ENCODE measurements around the gene MBD3L1. TPM values are rescaled to one million over a fixed set of nuclear protein-coding genes. Genes with fewer than 3 reads are reported as not detected.

MBD3L1 gene
- total and polyA plus RNA-seq, 2 of the 4 experiments (the other 2 are of a cell fraction): not detected

DNA sequence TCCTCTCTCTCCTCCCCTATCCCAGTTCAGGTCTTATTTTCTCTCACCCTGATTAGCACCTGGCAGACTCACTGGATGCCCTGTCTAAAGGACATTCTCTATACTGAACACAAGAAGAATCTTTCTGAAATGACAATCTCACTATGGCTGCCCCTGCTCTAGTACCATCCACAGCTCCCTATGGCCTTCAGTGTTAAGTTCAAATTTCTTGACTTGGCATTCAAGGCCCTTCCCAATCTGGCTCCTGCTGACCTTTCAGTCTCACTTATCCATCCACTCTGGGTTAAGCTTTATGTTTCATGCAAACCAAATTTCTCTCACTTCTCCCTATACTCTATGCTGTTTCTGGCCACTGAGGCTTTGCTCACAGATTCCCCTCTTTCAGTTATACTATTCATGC lies 34.2 kb downstream of the MBD3L1 start:
- H3K9me1 ChIP-seq (ENCODE audit: insufficient read depth, low read length): no peaks in the 10 kb centered on the region
- H3K9me3 ChIP-seq (ENCODE audit: control insufficient read depth, insufficient read depth, low read length): peaks cover 16% of the 10 kb centered on the region
- no peak overlapping the region for H3K4me3 ChIP-seq (ENCODE audit: insufficient read depth, low read depth, low read length)
- H3K4me1 ChIP-seq (ENCODE audit: control insufficient read depth, insufficient read depth, low read length): no peaks in the 10 kb centered on the region
- no peak overlapping the region for H4K5ac ChIP-seq (ENCODE audit: low read depth, low read length)
- no peak for ATAC-seq (ENCODE audit: low read depth)
- H2AK9ac ChIP-seq (replicated peaks; ENCODE audit: low read depth, low read length, poor library complexity): no peak overlapping the region
- H2BK20ac ChIP-seq (ENCODE audit: low read depth, low read length): no peak overlapping the region
- in situ Hi-C loops (cut with MboI; ENCODE audit: low sequenced_read_pairs) (no loop called here), dilution Hi-C loops (cut with HindIII; ENCODE audit: low sequenced_read_pairs, unreplicated experiment) (no loop called here), intact Hi-C loops (cut with micrococcal nuclease) (no loop called here)
- no peaks in the 10 kb centered on the region for H4K20me1 ChIP-seq (ENCODE audit: insufficient read depth, low read length)
- no peak overlapping the region for H2AFZ ChIP-seq (replicated peaks; ENCODE audit: low read length, poor library complexity)
- no peak overlapping the region for H2BK120ac ChIP-seq (ENCODE audit: low read depth, low read length)
- POLR2A ChIA-PET (ENCODE audit: unreplicated experiment): no interaction called here
- no peak overlapping the region for H2BK5ac ChIP-seq (ENCODE audit: low read depth, low read length, poor library complexity, severe bottlenecking)
- no peak overlapping the region for H3K56ac ChIP-seq (ENCODE audit: extremely low read depth, insufficient read depth, low read length)
- H3K27me3 ChIP-seq (ENCODE audit: control insufficient read depth, insufficient read depth, low read length): no peaks in the 10 kb centered on the region
- H4K8ac ChIP-seq (ENCODE audit: low read depth in 2 of 2, low read length in 2 of 2): no peak overlapping the region
- no peak overlapping the region for H3K4ac ChIP-seq (ENCODE audit: low read depth, low read length)
- no peak overlapping the region for H3K4me2 ChIP-seq (ENCODE audit: low read depth, low read length)
- no peak for DNase-seq
- H3K9ac ChIP-seq (ENCODE audit: low read depth, low read length): no peak overlapping the region
- H3K36me3 ChIP-seq (ENCODE audit: control insufficient read depth, insufficient read depth, low read length): no peaks in the 10 kb centered on the region
- H4K91ac ChIP-seq (ENCODE audit: insufficient read depth, low read depth, low read length): no peak overlapping the region
- no peak overlapping the region for H3K14ac ChIP-seq (replicated peaks; ENCODE audit: low read depth, low read length)
- H2AK5ac ChIP-seq (ENCODE audit: low read depth, low read length): no peak overlapping the region
- no peak overlapping the region for H2BK15ac ChIP-seq (ENCODE audit: low read depth, low read length)
- no peak overlapping the region for H3K27ac ChIP-seq (ENCODE audit: insufficient read depth, low read length)
- no peak overlapping the region for H3K18ac ChIP-seq (ENCODE audit: low read depth, low read length)
- no TSS peak for BruUV-seq (replicated peaks)
- TF ChIP-seq MAFK (IDR thresholded peaks at IDR 0.05; ENCODE audit: low read depth, low read length): no peak
- no peak for TF ChIP-seq CHD1 (IDR thresholded peaks at IDR 0.05; ENCODE audit: low read depth, low read length)
- TF ChIP-seq, protein P1, sequence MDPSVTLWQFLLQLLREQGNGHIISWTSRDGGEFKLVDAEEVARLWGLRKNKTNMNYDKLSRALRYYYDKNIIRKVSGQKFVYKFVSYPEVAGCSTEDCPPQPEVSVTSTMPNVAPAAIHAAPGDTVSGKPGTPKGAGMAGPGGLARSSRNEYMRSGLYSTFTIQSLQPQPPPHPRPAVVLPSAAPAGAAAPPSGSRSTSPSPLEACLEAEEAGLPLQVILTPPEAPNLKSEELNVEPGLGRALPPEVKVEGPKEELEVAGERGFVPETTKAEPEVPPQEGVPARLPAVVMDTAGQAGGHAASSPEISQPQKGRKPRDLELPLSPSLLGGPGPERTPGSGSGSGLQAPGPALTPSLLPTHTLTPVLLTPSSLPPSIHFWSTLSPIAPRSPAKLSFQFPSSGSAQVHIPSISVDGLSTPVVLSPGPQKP (IDR thresholded peaks at IDR 0.05; ENCODE audit: borderline replicate concordance, low read depth, low read length): no peak
- no peak for TF ChIP-seq NFE2L2 (IDR thresholded peaks at IDR 0.05; ENCODE audit: low read depth, low read length)
- TF ChIP-seq, protein P2, sequence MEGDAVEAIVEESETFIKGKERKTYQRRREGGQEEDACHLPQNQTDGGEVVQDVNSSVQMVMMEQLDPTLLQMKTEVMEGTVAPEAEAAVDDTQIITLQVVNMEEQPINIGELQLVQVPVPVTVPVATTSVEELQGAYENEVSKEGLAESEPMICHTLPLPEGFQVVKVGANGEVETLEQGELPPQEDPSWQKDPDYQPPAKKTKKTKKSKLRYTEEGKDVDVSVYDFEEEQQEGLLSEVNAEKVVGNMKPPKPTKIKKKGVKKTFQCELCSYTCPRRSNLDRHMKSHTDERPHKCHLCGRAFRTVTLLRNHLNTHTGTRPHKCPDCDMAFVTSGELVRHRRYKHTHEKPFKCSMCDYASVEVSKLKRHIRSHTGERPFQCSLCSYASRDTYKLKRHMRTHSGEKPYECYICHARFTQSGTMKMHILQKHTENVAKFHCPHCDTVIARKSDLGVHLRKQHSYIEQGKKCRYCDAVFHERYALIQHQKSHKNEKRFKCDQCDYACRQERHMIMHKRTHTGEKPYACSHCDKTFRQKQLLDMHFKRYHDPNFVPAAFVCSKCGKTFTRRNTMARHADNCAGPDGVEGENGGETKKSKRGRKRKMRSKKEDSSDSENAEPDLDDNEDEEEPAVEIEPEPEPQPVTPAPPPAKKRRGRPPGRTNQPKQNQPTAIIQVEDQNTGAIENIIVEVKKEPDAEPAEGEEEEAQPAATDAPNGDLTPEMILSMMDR (conservative IDR thresholded peaks at IDR 0.05; ENCODE audit: low read depth, low read length): no peak
- TF ChIP-seq SMC3 (IDR thresholded peaks at IDR 0.05; ENCODE audit: low read depth, low read length): no peak
- TF ChIP-seq FOS (IDR thresholded peaks at IDR 0.05; ENCODE audit: low read depth, low read length): no peak
- no peak for TF ChIP-seq RFX5 (IDR thresholded peaks at IDR 0.05; ENCODE audit: low read depth, low read length)
- TF ChIP-seq RAD21 (IDR thresholded peaks at IDR 0.05; ENCODE audit: low read length): no peak
- no peak for TF ChIP-seq RCOR1 (IDR thresholded peaks at IDR 0.05; ENCODE audit: insufficient replicate concordance, low read length)
- TF ChIP-seq, protein P3, sequence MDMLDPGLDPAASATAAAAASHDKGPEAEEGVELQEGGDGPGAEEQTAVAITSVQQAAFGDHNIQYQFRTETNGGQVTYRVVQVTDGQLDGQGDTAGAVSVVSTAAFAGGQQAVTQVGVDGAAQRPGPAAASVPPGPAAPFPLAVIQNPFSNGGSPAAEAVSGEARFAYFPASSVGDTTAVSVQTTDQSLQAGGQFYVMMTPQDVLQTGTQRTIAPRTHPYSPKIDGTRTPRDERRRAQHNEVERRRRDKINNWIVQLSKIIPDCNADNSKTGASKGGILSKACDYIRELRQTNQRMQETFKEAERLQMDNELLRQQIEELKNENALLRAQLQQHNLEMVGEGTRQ (IDR thresholded peaks at IDR 0.05; ENCODE audit: low read depth, low read length): no peak
- no peak for TF ChIP-seq MXI1 (IDR thresholded peaks at IDR 0.05; ENCODE audit: borderline replicate concordance, low read depth, low read length)
- TF ChIP-seq BHLHE40 (IDR thresholded peaks at IDR 0.05; ENCODE audit: low read depth, low read length): no peak
- TF ChIP-seq CEBPB (IDR thresholded peaks at IDR 0.05; ENCODE audit: low read depth, low read length): no peak
- TF ChIP-seq POLR2A (IDR thresholded peaks at IDR 0.05; ENCODE audit: low read depth, low read length): no peak
- TF ChIP-seq MAZ (IDR thresholded peaks at IDR 0.05; ENCODE audit: borderline replicate concordance, low read depth, low read length): no peak
- no peak overlapping the region for H3K23ac ChIP-seq (ENCODE audit: low read depth, low read length)
- no peaks in the 10 kb centered on the region for H3K79me1 ChIP-seq (ENCODE audit: low read depth in 1 of 2, low read length in 2 of 2)
- CTCF ChIA-PET: no interaction called here
